WTC11 (cell line): ENCODE measurements around the gene SMO.

ENCODE experiments used
- ATF2 ChIP-seq: sonication (generic); formaldehyde crosslinking; IDR thresholded peaks from 2 replicates; pipeline ENCODE4 v1.8.1; 2022; ENCODE audit warnings: low read depth, missing genetic modification reagents, borderline replicate concordance
- CREM ChIP-seq: sonication (generic); formaldehyde crosslinking; IDR thresholded peaks from 2 replicates; pipeline ENCODE4 v1.8.1; 2022; ENCODE audit warnings: mild to moderate bottlenecking, missing genetic modification reagents, moderate library complexity
- CTCF ChIP-seq: fragments of 200-600 bp; IDR thresholded peaks from 2 replicates; pipeline ENCODE4 v1.8.0; 2022; ENCODE audit warnings: antibody characterized with exemption
- ESRRA ChIP-seq: sonication (generic); formaldehyde crosslinking; IDR thresholded peaks from 2 replicates; pipeline ENCODE4 v1.8.1; 2022; ENCODE audit warnings: mild to moderate bottlenecking, missing genetic modification reagents, borderline replicate concordance
- FOXJ3 ChIP-seq: sonication (generic); formaldehyde crosslinking; IDR thresholded peaks from 2 replicates; pipeline ENCODE4 v1.9.0; 2021; ENCODE audit warnings: missing genetic modification reagents, mild to moderate bottlenecking, borderline replicate concordance
- PREB ChIP-seq: sonication (generic); formaldehyde crosslinking; IDR thresholded peaks from 2 replicates; pipeline ENCODE4 v1.8.1; 2022; ENCODE audit warnings: mild to moderate bottlenecking, missing genetic modification reagents, moderate library complexity, borderline replicate concordance
- TEAD4 ChIP-seq: sonication (generic); formaldehyde crosslinking; IDR thresholded peaks from 2 replicates; pipeline ENCODE4 v1.8.0; 2022; ENCODE audit warnings: mild to moderate bottlenecking, missing genetic modification reagents

- TF ChIP-seq CREM (CRISPR knock-in tag) (no peak), CTCF (no peak), FOXJ3 (no peak), ATF2 (no peak), TEAD4 (no peak), PREB (CRISPR knock-in tag) (no peak), ESRRA (CRISPR knock-in tag) (no peak)
These were observed 43.2 kb downstream of the SMO start for GRCh38 chr7:129231666-129232065.
